HG02588 (cell line): ENCODE results near the gene CRY2.

Experiments
- ATAC-seq: cut with Tn5 transposase; IDR thresholded peaks from one replicate; pipeline ENCODE4 v1.9.1; 2021; ENCODE audit warnings: mild to moderate bottlenecking, moderate library complexity; ENCODE audit not compliant: unreplicated experiment

Gene CRY2

DNA sequence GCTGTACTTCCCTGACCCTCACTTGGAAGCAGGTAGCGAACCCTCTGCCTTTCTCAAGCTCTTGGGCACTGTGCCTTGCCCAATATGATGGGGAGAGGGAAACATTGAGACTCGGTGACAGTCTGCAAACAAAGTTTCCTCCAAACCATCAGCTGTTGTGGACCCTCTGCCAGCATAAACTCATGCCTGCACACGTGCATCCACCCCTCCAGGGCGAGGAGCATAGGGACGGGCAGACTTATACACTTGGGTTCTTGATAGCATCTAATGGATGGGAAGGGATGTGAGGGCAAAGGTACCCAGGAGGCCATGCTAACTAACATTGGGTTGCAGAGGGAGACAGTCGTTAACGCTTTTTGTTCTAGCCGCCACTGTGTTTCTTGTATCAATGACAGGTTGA is 29.9 kb downstream of the CRY2 start:
- no peak for ATAC-seq

- no peak for ATAC-seq
Observed at GRCh38 chr11:45877845-45878244, 30.6 kb downstream of the CRY2 start.

- no peak for ATAC-seq
Observed at GRCh38 chr11:45879803-45880686, 32.8 kb downstream of the CRY2 start.

DNA sequence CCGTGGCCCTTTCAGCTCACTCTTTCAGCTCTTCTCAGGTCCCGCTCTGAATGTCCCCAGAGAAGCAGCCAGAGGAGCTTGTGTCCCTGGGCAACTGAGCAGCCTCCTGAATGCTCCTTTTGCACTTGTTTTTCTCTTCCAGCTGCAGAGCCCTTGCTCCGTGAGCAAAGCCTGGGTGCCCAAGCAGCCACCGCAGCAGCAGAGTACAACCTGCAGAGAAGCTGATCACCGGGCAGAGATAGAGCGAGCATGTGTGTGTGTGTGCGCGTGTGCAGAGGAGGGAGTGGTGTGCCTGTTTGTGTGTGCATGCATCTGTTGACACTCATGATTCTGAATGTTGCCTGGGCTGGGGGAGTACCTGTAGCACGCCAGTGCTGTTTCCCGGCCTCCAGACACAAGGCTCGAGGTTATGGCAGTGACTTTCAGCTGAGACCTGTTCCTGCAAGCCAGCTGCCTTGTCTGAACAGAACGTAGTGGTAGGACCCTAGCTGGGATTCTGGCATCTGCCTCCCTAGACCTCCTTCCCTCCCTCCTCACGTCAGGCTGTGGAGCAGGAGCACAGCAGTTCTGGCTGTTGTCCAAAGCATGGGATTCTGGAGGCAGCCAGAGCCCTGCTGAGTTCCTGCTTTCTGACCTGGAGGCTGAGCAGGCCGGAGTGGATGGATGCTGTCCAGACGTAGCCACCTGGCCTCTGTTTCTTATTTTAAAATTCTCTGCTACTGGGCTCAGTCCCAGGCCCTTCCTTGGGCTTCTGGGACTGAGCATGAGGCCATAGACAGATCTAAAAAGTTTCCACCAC is 33.7 kb downstream of the CRY2 start:
- ATAC-seq, result no peak

GRCh38 chr11:45881708-45882368 is 34.6 kb downstream of the CRY2 start:
- ATAC-seq, result no peak

DNA sequence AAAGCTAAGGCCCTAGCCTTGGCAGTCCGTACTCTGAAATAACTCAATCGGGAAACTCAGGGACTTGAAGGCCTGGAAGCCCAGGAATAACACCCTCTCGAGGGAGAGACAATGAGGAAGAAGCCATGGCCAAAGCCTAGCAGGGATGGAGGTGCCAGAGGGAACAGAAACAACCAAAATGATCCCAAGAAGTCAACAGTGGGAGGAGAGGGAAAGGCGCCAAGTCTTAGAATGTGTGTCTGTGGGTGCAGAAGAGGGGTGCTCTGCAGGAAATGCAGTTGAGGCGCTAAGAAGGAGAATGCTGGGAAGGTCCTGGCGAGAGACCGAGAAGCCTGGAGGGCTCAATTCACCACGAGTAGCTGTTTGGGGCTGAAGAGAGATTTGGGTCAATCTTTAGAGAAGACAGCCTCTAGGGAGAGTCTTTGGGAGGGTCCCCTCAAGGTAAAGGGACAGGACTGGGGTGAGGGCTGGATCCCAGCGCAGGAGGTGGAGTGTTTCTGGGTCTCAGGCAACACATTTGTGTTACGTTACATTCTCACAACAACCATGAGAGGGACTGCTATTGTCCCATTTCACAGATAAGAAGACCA is 37.4 kb downstream of the CRY2 start:
- no peak for ATAC-seq

DNA sequence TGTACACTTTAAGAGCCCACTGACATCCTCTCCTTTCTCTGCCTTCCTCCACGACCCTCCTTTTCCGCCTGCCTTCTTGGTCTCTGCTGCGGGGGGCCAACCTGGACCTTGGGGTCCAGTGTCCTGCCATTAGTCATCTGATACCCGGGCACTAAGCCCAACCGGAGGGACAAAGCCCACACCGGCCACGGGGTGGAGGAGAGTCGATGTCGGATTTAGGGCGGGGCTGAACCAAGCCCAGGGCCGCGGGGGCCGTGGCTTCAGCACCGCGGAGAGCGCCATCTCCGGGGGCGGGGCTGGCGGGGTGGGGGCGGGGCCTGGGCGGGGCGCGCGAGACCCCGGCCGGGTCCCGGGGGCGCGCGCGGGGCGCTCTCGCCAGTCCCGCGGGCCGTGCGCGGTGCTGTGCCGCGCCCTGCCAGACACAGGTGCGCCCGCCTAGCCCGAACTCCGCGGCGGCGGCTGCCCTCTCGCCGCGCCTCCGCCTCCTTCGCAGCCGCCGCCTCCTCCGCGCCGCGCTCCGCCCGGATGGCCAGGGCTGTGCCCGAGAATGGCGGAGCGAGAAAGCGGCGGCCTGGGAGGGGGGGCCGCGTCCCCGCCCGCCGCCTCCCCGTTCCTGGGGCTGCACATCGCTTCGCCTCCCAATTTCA is 38.1 kb downstream of the CRY2 start, which contains the start of gene MAPK8IP1:
TSS of gene MAPK8IP1 (plus strand) at position 378 of the 647 bp plus-strand sequence. CDS start at position 548, 170 bp downstream.
- peak; percentile 61 for ATAC-seq

DNA sequence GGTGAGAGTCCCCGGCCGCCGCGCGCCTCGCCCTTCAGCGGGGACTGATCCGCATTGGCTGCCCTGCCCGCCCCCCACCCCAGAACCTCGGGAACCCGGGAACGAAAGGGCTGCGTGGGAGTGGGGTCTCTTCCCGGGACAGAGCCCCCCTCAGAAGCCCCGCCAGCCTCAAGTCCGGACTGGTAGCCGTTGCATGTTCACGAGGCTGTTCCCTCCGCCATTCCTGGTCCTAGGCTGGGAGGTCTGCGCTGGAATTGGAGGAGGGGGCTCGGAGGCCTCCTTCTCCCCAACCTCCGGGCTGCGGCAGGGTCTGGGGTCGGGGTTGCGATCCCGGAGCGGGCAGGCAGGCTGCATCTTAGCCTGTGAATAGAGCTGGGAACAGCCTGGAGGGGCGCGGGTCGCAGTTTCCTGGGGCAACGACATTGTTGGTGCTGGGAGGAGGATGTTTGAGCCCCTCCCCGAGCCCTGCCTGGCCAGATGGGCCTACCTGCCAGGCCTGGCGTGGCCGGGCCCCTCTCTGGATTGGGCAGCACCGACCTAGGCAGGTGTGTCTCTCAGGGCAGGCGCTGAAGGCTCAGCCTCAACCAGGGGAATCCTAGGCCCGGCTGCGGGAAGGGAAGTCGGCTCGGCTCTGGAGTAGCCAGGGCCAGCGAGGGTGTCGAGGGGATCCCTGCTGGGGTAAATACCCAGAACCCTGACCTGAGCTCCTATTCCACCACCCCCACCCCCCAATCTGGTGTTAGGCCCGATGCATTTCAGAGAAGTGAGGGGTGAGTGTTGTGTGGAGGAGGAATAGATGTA is 38.8 kb downstream of the CRY2 start:
- ATAC-seq, result no peak

DNA sequence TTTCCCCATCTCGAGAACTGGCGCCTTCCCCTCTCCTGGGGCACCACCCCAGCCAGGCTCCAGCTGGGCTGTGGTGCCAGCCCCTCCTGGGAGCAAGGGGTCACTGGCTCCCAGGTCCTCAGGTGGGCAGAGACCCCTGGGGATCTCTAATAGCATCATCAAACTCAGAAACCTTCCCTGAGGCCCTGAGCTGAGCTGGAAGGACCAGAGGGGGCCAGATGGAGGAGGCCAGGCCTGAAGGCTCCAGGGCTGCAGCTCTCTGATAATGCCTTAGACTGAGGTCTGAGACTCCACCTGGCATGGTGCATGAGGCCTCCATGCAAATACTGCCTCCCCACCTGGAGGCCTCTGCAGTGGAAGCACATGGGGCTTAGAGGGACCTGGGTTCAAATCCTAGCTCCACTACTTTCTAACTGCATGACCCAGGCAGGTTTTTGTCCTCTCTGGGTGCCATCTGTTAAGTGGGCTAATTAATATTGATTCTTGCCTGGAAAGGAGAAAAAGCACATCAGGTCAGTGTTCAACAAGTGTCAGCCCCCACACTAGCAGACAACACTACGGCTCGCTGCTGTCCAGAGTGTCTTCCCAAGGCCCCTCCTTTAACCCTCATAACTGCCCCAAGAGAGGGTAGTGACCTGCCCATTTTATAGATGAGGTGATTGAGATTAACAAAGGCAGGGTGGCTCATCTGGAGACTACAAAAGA is 39.7 kb downstream of the CRY2 start:
- ATAC-seq, result no peak

GRCh38 chr11:45887587-45887986 is 40.3 kb downstream of the CRY2 start:
- ATAC-seq, result no peak

- ATAC-seq, result no peak
Observed at GRCh38 chr11:45889555-45889954, 42.3 kb downstream of the CRY2 start.

- no peak for ATAC-seq
Observed at GRCh38 chr11:45889966-45890365, 42.7 kb downstream of the CRY2 start.

DNA sequence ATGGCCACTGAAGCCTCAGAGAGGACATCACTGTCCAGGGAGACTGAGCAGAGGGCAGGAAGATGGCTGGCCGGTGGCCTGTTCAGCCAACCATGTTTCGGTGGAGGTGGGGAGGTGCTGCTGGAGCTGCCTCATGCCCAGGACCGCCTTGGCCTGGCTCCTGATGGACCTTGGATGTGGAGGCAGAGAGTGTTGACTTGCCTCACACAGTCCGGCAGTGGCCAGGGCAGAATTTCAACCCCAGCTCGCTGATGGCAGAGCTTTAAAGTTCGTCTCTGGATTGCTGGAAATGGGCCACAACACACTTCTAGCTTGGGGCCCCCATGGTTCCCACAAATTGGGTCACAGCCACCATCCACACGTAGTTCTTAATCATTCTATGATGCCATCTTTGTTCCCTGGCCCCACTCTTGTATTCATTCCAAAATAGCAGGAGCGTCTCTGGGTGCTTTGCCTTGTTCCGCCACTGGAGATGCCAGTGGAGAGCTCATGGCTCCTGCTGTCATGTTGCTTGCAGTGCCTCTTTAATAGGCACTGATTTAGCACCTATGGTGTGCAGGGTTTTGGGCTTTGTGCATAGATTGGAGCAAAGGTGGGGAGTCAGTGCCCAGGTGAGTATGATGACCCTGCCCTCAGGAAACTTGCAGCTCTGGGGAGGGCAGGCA is 43.7 kb downstream of the CRY2 start:
- ATAC-seq, result no peak

GRCh38 chr11:45892856-45893255 is 45.6 kb downstream of the CRY2 start:
- ATAC-seq, result no peak

GRCh38 chr11:45894555-45895247 is 47.4 kb downstream of the CRY2 start:
- no peak for ATAC-seq

DNA sequence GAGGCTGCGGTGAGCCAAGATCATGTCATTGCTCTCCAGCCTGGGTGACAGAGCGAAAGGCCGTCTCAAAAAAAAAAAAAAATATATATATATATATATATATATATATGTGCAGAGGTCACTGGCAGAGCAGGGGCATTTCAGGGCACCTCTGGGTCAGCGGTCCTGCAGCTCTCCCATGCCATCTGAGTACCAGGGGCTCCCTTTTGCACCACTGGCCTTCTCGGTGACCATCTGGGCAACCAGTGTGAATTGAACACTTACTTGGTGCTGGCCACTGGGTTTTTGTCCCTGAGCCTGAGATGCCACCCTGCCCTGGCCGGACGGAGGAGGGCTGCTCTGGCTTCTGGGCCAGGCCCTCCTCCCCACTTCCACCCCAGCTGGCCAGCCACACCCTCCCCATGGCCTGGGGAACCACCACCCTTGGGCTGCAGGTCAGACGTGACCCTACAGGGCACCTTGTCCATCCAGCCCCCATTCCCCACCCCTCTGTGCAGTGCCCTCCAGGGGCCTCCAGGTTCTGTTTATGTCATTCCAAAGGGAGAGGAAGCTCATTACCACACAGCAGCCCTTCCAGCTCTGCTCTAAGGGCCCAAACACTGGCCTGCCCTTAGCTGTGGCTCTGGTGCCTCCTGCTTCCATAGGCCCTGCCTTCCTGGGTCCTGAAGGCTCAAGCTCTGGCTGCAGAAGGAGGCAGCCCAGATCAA is 48.4 kb downstream of the CRY2 start:
- no peak for ATAC-seq

DNA sequence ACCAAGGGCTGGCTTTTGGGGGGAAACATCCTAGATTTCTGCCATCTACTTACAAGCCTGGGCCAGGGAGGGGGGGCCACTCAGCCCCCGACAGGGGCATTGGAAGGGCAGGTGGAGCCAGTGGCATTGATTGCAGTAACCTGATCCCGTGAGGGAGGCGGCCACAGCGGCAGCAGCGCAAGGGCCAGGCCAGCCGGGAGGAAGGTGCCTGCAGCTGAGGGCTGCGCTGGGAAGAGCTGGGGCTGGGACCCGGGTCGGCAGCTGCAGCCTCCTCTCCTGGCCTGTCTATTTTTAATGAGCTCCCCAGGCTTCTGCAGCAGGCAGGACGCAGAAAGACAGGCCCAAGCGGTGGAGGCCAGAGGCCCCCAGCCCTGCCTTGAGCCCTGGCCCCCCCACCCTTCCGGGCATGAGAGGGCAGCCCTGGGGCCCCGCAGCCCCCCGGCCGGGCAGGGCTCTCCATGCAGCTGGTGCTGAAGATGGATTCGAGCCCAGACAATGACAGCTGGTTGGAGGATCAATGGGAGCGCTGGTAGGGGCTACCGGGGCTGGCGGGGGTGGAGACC is 49.2 kb downstream of the CRY2 start:
- no peak for ATAC-seq
